ENCODE measurements around the gene ATXN7L1.
"Not testable (repeated sequence)": the region's sequence is repeated elsewhere in the genome, so short reads cannot be mapped to it uniquely, and the experiment has no call there.

- TF ChIP-seq POLR2A (IDR thresholded peaks at IDR 0.05; ENCODE audit: low read depth, low read length); CTCF (conservative IDR thresholded peaks at IDR 0.05; ENCODE audit: low read depth, low read length); NFE2L2 (IDR thresholded peaks at IDR 0.05; ENCODE audit: low read depth, low read length): not testable (repeated sequence)
Observed at GRCh38 chr7:105790452-105790851, 85.9 kb downstream of the ATXN7L1 start.

Measured in IMR-90 (cell line).